Thyroid gland (tissue), 4 donors: Measurements from ENCODE around the gene NTRK2.

Experiments used
- CTCF ChIP-seq, 6 experiments: fragments of 200-600 bp in 3 of 6; fragments of 450-650 bp in 3 of 6; sonication (generic) in 3 of 6; IDR thresholded peaks; one replicate each; pipeline ENCODE4 v1.5.1; 2016 to 2019; ENCODE audit warnings: antibody characterized with exemption in 6 of 6, mild to moderate bottlenecking in 2 of 6, inconsistent platforms in 1 of 6, moderate library complexity in 1 of 6
- POLR2A ChIP-seq, 2 donors: fragments of 450-650 bp; IDR thresholded peaks; one replicate each; pipeline ENCODE4 v1.6.1; 2017; ENCODE audit warnings: antibody characterized with exemption in 2 of 2, mild to moderate bottlenecking in 2 of 2, moderate library complexity in 1 of 2

- TF ChIP-seq CTCF (IDR thresholded peaks at IDR 0.05) (no peak), POLR2A (IDR thresholded peaks at IDR 0.05) (no peak)
Observed at GRCh38 chr9:84659313-84659712, 10.2 kb upstream of the NTRK2 start.
